Smooth muscle cell (in vitro differentiated cells): ENCODE measurements around the gene DPH1. TPM values are rescaled to one million over a fixed set of nuclear protein-coding genes. Genes with fewer than 3 reads are reported as not detected.

Experiments used
- DNase-seq: peaks from one replicate; lab custom pipeline; 2025; ENCODE audit not compliant: unreplicated experiment; lab: John Stamatoyannopoulos, UW
- H2AFZ ChIP-seq: fragments of 200-600 bp; sonication (generic); 2 replicates; pipeline ENCODE4 v1.6.0; 2016; ENCODE audit warnings: antibody characterized with exemption, low read depth, mild to moderate bottlenecking
- H3F3A ChIP-seq: fragments of 200-600 bp; sonication (generic); 2 replicates; pipeline ENCODE4 v1.6.0; 2017; ENCODE audit warnings: antibody characterized with exemption, low read depth
- H3K27ac ChIP-seq: fragments of 200-600 bp; sonication (generic); 2 replicates; pipeline ENCODE4 v1.5.1; 2016; ENCODE audit warnings: low read depth, mild to moderate bottlenecking
- H3K27me3 ChIP-seq: fragments of 200-600 bp; sonication (generic); 2 replicates; pipeline ENCODE4 v1.6.1; 2016; ENCODE audit warnings: low read depth, mild to moderate bottlenecking
- H3K36me3 ChIP-seq: fragments of 200-600 bp; sonication (generic); 2 replicates; pipeline ENCODE4 v1.5.1; 2016; ENCODE audit warnings: low read depth
- H3K4me1 ChIP-seq: fragments of 200-600 bp; sonication (generic); 2 replicates; pipeline ENCODE4 v1.5.1; 2016; ENCODE audit warnings: low read depth
- H3K4me2 ChIP-seq: fragments of 200-600 bp; sonication (generic); 2 replicates; pipeline ENCODE4 v1.6.0; 2016; ENCODE audit warnings: mild to moderate bottlenecking
- H3K4me3 ChIP-seq: fragments of 200-600 bp; sonication (generic); 2 replicates; pipeline ENCODE4 v1.5.1; 2016; ENCODE audit warnings: mild to moderate bottlenecking
- H3K79me2 ChIP-seq: fragments of 200-600 bp; sonication (generic); 2 replicates; pipeline ENCODE4 v1.6.0; 2016; ENCODE audit warnings: low read depth, mild to moderate bottlenecking
- H3K9ac ChIP-seq: fragments of 200-600 bp; sonication (generic); 2 replicates; pipeline ENCODE4 v1.6.0; 2016; ENCODE audit warnings: low read depth
- H3K9me3 ChIP-seq: fragments of 200-600 bp; sonication (generic); replicated peaks from 2 replicates; pipeline ENCODE4 v1.5.1; 2016; ENCODE audit warnings: low read depth
- H4K20me1 ChIP-seq: fragments of 200-600 bp; sonication (generic); 2 replicates; pipeline ENCODE4 v1.6.0; 2016; ENCODE audit warnings: low read depth
- WGBS: methylation state at CpG from one replicate; pipeline ENCODE4 v1.1.7; 2016; ENCODE audit warnings: low lambda C conversion rate; 5-methylcytosine and 5-hydroxymethylcytosine counted together
- polyA plus RNA-seq: library from polyadenylated mRNA; unstranded; fragments of >200 nt; fragmentation: Nextera tagmentation; extraction: Ambion mirVana; gene quantifications from 2 replicates; pipeline ENCODE4 v1.2.1, GENCODE V29; 2016
- total RNA-seq: library from RNA; depleted of rRNA; stranded (reverse); fragments of >200 nt; gene quantifications from 2 replicates; pipeline ENCODE4 v1.2.3, GENCODE V29; 2014
- TF ChIP-seq, protein P1 (sequence below): fragments of 200-600 bp; sonication (generic); IDR thresholded peaks from 2 replicates; pipeline ENCODE4 v1.5.1; 2017; ENCODE audit warnings: borderline replicate concordance, mild to moderate bottlenecking, antibody characterized with exemption; ENCODE audit not compliant: insufficient read depth, poor library complexity, severe bottlenecking

Gene DPH1
- total and polyA plus RNA-seq, 2 experiments from 2014 or later: 15.9 to 33.6 TPM

DNA sequence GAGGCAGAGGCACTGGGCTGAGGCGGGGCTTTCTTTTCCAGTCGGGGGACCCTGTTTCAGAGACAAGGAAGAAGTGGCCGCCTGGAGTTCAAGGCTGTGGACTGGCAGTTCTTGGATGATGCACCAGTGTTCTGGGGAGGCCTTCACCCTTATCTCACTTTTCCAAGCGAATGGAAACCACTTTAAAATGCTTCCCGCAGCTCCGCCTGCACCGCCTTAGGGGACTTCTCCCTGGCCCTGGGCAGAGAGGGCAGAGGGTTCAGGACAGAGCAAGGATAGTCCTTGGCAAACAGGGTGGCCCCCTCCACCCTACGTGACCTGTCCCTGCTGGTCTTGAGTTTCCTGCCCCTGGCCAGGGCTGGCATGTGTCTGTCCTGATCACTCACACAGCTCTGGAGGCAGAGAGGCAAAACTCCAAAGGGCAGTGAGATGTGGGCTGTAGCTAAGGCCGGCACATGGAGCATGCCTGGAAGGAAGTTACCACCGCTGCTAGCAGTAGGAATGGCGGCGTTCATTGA lies 25.5 kb upstream of the DPH1 start:
- Histone ChIP-seq H4K20me1 (no peaks in the 10 kb centered on the region), H3K27ac (no peak overlapping the region), H3K4me1 (peaks cover 10% of the 10 kb centered on the region), H3F3A (no peaks in the 10 kb centered on the region), H3K9me3 (no peaks in the 10 kb centered on the region), H2AFZ (no peak overlapping the region), H3K4me3 (no peak overlapping the region), H3K9ac (no peak overlapping the region), H3K36me3 (no peaks in the 10 kb centered on the region), H3K79me2 (no peaks in the 10 kb centered on the region), H3K4me2 (no peak overlapping the region), H3K27me3 (no peaks in the 10 kb centered on the region)
- DNase-seq: no peak
- 60% methylated on average over 12 of the region's 12 CpGs for WGBS
- TF ChIP-seq, protein P1, sequence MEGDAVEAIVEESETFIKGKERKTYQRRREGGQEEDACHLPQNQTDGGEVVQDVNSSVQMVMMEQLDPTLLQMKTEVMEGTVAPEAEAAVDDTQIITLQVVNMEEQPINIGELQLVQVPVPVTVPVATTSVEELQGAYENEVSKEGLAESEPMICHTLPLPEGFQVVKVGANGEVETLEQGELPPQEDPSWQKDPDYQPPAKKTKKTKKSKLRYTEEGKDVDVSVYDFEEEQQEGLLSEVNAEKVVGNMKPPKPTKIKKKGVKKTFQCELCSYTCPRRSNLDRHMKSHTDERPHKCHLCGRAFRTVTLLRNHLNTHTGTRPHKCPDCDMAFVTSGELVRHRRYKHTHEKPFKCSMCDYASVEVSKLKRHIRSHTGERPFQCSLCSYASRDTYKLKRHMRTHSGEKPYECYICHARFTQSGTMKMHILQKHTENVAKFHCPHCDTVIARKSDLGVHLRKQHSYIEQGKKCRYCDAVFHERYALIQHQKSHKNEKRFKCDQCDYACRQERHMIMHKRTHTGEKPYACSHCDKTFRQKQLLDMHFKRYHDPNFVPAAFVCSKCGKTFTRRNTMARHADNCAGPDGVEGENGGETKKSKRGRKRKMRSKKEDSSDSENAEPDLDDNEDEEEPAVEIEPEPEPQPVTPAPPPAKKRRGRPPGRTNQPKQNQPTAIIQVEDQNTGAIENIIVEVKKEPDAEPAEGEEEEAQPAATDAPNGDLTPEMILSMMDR: no peak

DNA sequence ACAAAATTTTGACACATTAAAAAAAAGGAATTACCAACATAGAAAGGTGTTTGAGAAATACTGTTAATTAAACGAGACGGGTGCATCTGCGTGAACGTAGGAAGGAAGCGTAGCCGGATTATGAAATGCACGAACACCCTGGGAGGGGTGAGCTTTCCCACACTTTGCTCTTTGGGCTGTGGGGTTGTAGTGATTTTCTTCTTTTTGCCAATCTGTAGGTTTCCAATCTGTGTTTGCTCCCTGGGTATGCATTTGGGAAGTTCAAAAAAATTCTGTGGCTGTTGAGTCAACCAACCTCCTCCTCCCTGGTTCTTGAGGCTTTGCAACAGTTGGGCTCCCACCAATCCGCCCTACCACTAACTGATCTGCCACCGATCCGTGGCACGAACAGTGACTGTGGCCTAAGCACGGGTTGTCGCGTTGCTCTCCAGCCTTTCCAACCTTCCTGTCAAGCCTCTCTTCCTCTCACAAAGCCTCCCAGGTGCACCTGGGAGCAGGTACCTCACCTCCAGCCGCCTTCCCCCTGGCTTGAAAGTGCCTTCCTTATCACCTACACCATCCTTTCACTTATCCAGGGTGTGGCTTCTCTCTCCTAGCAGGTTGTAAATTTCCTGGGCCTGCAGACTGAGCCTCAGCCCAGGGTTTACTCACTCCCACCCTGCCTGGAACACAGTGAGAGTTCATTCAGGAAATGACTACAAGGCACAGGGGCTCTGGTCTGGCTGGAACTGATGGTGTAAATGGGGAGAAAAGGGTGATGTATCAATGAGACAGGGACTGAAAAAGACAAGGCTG lies 21.4 kb upstream of the DPH1 start:
- 92% methylated on average over 15 of the region's 15 CpGs for WGBS

DNA sequence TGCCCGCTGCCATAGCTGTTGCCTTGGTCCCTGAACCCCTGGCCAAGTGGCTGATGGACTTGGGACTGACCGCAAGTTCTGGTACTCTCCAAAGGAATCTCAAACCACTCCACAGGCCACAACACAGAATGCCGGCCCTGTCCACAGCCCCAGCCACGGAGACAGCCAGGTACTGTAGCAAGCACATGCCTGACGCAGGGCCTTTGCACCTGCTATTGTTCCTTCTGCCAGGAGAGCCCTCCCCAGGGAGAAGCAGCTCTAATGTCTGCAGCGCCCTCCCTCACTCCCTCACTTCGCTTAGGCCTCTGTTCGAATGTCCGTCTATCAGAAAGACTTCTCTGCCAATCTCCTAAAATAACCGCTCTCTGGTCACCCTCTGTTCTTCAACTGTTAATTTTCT lies 20.2 kb upstream of the DPH1 start:
- no peak overlapping the region for H3K27ac ChIP-seq
- H3K4me3 ChIP-seq: no peak overlapping the region
- H3K27me3 ChIP-seq: no peaks in the 10 kb centered on the region
- H2AFZ ChIP-seq: no peak overlapping the region
- H3K36me3 ChIP-seq: no peaks in the 10 kb centered on the region
- no peaks in the 10 kb centered on the region for H3K9me3 ChIP-seq
- H3K4me2 ChIP-seq: no peak overlapping the region
- H4K20me1 ChIP-seq: no peaks in the 10 kb centered on the region
- TF ChIP-seq, protein P1: no peak
- H3F3A ChIP-seq: no peaks in the 10 kb centered on the region
- WGBS: 94% methylated on average over 10 of the region's 10 CpGs
- no peaks in the 10 kb centered on the region for H3K79me2 ChIP-seq
- H3K9ac ChIP-seq: no peak overlapping the region
- H3K4me1 ChIP-seq: no peaks in the 10 kb centered on the region
- DNase-seq: no peak

More for the DNA sequence above, 21.4 kb upstream of the DPH1 start:
- Histone ChIP-seq H3K27me3 (no peaks in the 10 kb centered on the region), H3F3A (no peaks in the 10 kb centered on the region), H3K9me3 (no peaks in the 10 kb centered on the region), H3K4me3 (no peak overlapping the region), H3K9ac (no peak overlapping the region), H4K20me1 (no peaks in the 10 kb centered on the region), H3K36me3 (no peaks in the 10 kb centered on the region), H2AFZ (no peak overlapping the region), H3K4me1 (no peaks in the 10 kb centered on the region), H3K27ac (no peak overlapping the region), H3K4me2 (no peak overlapping the region), H3K79me2 (no peaks in the 10 kb centered on the region)
- TF ChIP-seq, protein P1: no peak
- no peak for DNase-seq
